IMR-90 (cell line): ENCODE data around the gene COX6A2. TPM values are rescaled to one million over a fixed set of nuclear protein-coding genes. Genes with fewer than 3 reads are reported as not detected.

Source experiments
- ATAC-seq: fragments of 200-7000 bp; cut with Tn5 transposase; 2 replicates; pipeline ENCODE4 v1.9.1; 2020; ENCODE audit warnings: low read depth, mild to moderate bottlenecking, moderate library complexity
- BruUV-seq: library from RNA; stranded (reverse); fragments of 400-500 nt; replicated peaks from 2 replicates; lab custom pipeline; 2021; lab: Mats Ljungman, UMichigan
- CTCF ChIA-PET: fragments of 300-600 bp; formaldehyde crosslinking; extraction: SDS; loops from one replicate; lab custom pipeline; 2021; ENCODE audit warnings: antibody characterized with exemption; lab: Yijun Ruan, JAX
- POLR2A ChIA-PET: fragments of 300-600 bp; sonication (Branson Sonifier 250); formaldehyde crosslinking; loops from one replicate; lab custom pipeline; 2022; ENCODE audit warnings: antibody characterized with exemption; ENCODE audit not compliant: unreplicated experiment; lab: Charles Lee
- DNase-seq: peaks from one replicate; pipeline ENCODE4 v3.0.0; 2013
- H2AFZ ChIP-seq: replicated peaks from 2 replicates; pipeline ENCODE3; 2013; ENCODE audit warnings: low read length, mild to moderate bottlenecking; ENCODE audit not compliant: poor library complexity
- H2AK5ac ChIP-seq: 2 replicates; pipeline ENCODE4 v1.6.1; 2013; ENCODE audit warnings: low read depth, low read length, inconsistent platforms
- H2AK9ac ChIP-seq: replicated peaks from 2 replicates; pipeline ENCODE3; 2013; ENCODE audit warnings: mild to moderate bottlenecking, low read depth, low read length, moderate library complexity; ENCODE audit not compliant: poor library complexity
- H2BK120ac ChIP-seq: 2 replicates; pipeline ENCODE4 v1.6.1; 2013; ENCODE audit warnings: low read depth, low read length, inconsistent platforms
- H2BK15ac ChIP-seq: 3 replicates; pipeline ENCODE4 v1.6.1; 2013; ENCODE audit warnings: low read depth, low read length, inconsistent platforms
- H2BK20ac ChIP-seq: 2 replicates; pipeline ENCODE4 v1.6.1; 2013; ENCODE audit warnings: low read depth, mild to moderate bottlenecking, inconsistent platforms, low read length, moderate library complexity
- H2BK5ac ChIP-seq: 2 replicates; pipeline ENCODE4 v1.6.1; 2013; ENCODE audit warnings: mild to moderate bottlenecking, low read depth, low read length, inconsistent platforms; ENCODE audit not compliant: poor library complexity, severe bottlenecking
- H3K14ac ChIP-seq: replicated peaks from 2 replicates; pipeline ENCODE4 v1.6.1; 2013; ENCODE audit warnings: low read depth, low read length, inconsistent platforms
- H3K18ac ChIP-seq: 2 replicates; pipeline ENCODE4 v1.6.1; 2013; ENCODE audit warnings: low read depth, low read length, control low read depth
- H3K23ac ChIP-seq: 2 replicates; pipeline ENCODE4 v1.6.1; 2013; ENCODE audit warnings: low read depth, low read length, inconsistent platforms
- H3K27ac ChIP-seq: 2 replicates; pipeline ENCODE4 v1.5.1; 2013; ENCODE audit warnings: mild to moderate bottlenecking, control low read depth, low read length; ENCODE audit not compliant: insufficient read depth
- H3K27me3 ChIP-seq: 2 replicates; pipeline ENCODE4 v1.6.1; 2013; ENCODE audit warnings: low read length; ENCODE audit not compliant: control insufficient read depth, insufficient read depth
- H3K36me3 ChIP-seq: 2 replicates; pipeline ENCODE4 v1.6.1; 2013; ENCODE audit warnings: low read length, mixed read lengths; ENCODE audit not compliant: control insufficient read depth, insufficient read depth
- H3K4ac ChIP-seq: 2 replicates; pipeline ENCODE4 v1.6.1; 2013; ENCODE audit warnings: low read depth, low read length, inconsistent platforms
- H3K4me1 ChIP-seq: 2 replicates; pipeline ENCODE4 v1.6.1; 2013; ENCODE audit warnings: low read length, mixed read lengths; ENCODE audit not compliant: control insufficient read depth, insufficient read depth
- H3K4me2 ChIP-seq: 2 replicates; pipeline ENCODE4 v1.6.1; 2013; ENCODE audit warnings: low read depth, mild to moderate bottlenecking, control low read depth, low read length, moderate library complexity
- H3K4me3 ChIP-seq: 2 replicates; pipeline ENCODE4 v1.5.1; 2013; ENCODE audit warnings: low read depth, mild to moderate bottlenecking, control low read depth, low read length, moderate library complexity; ENCODE audit not compliant: insufficient read depth
- H3K56ac ChIP-seq: 2 replicates; pipeline ENCODE4 v1.6.1; 2013; ENCODE audit warnings: low read length, inconsistent platforms; ENCODE audit not compliant: insufficient read depth; ENCODE audit errors: extremely low read depth
- H3K79me1 ChIP-seq, 2 experiments: 2 replicates each; pipeline ENCODE4 v1.6.1; 2013; ENCODE audit warnings: low read length in 2 of 2, inconsistent platforms in 1 of 2, low read depth in 1 of 2
- H3K9ac ChIP-seq: 2 replicates; pipeline ENCODE4 v1.6.1; 2013; ENCODE audit warnings: low read depth, low read length, control low read depth
- H3K9me1 ChIP-seq: 2 replicates; pipeline ENCODE4 v1.6.1; 2013; ENCODE audit warnings: low read length, inconsistent platforms; ENCODE audit not compliant: insufficient read depth
- H3K9me3 ChIP-seq: 2 replicates; pipeline ENCODE4 v1.6.1; 2013; ENCODE audit warnings: low read length; ENCODE audit not compliant: control insufficient read depth, insufficient read depth
- H4K20me1 ChIP-seq: 2 replicates; pipeline ENCODE4 v1.6.1; 2013; ENCODE audit warnings: low read length, inconsistent platforms; ENCODE audit not compliant: insufficient read depth
- H4K5ac ChIP-seq: 2 replicates; pipeline ENCODE4 v1.6.1; 2013; ENCODE audit warnings: mild to moderate bottlenecking, low read depth, low read length, control low read depth
- H4K8ac ChIP-seq, 2 experiments: 2 replicates each; pipeline ENCODE4 v1.6.1; 2013; ENCODE audit warnings: low read depth in 2 of 2, low read length in 2 of 2, control low read depth in 1 of 2, inconsistent platforms in 1 of 2
- H4K91ac ChIP-seq: 2 replicates; pipeline ENCODE4 v1.6.1; 2013; ENCODE audit warnings: low read depth, low read length, inconsistent platforms; ENCODE audit not compliant: insufficient read depth
- BHLHE40 ChIP-seq: fragments of 150-350 bp; IDR thresholded peaks from 2 replicates; pipeline ENCODE4 v1.6.1; 2016; ENCODE audit warnings: mild to moderate bottlenecking, low read depth, low read length
- CEBPB ChIP-seq: IDR thresholded peaks from 2 replicates; pipeline ENCODE4 v1.6.1; 2012; ENCODE audit warnings: low read depth, low read length, improper control_type of control experiment
- CHD1 ChIP-seq: IDR thresholded peaks from 2 replicates; pipeline ENCODE4 v1.6.1; 2012; ENCODE audit warnings: low read depth, low read length, improper control_type of control experiment
- FOS ChIP-seq: fragments of 150-350 bp; IDR thresholded peaks from 2 replicates; pipeline ENCODE4 v1.6.1; 2016; ENCODE audit warnings: low read depth, low read length
- MAZ ChIP-seq: IDR thresholded peaks from 2 replicates; pipeline ENCODE4 v1.6.1; 2012; ENCODE audit warnings: low read depth, mild to moderate bottlenecking, low read length, improper control_type of control experiment, moderate library complexity, borderline replicate concordance
- NFE2L2 ChIP-seq: fragments of 150-350 bp; IDR thresholded peaks from 2 replicates; pipeline ENCODE4 v1.6.1; 2016; ENCODE audit warnings: low read depth, mild to moderate bottlenecking, low read length
- POLR2A ChIP-seq: IDR thresholded peaks from 2 replicates; pipeline ENCODE4 v1.6.1; 2012; ENCODE audit warnings: mild to moderate bottlenecking, low read depth, low read length
- RAD21 ChIP-seq: IDR thresholded peaks from 2 replicates; pipeline ENCODE4 v1.6.1; 2012; ENCODE audit warnings: low read length, improper control_type of control experiment
- RCOR1 ChIP-seq: IDR thresholded peaks from 2 replicates; pipeline ENCODE4 v1.6.1; 2012; ENCODE audit warnings: mild to moderate bottlenecking, low read length, improper control_type of control experiment; ENCODE audit not compliant: insufficient replicate concordance
- RFX5 ChIP-seq: IDR thresholded peaks from 2 replicates; pipeline ENCODE4 v1.8.0; 2012; ENCODE audit warnings: low read depth, mild to moderate bottlenecking, low read length, moderate library complexity
- SMC3 ChIP-seq: fragments of 150-350 bp; IDR thresholded peaks from 2 replicates; pipeline ENCODE4 v1.6.1; 2016; ENCODE audit warnings: low read depth, mild to moderate bottlenecking, antibody characterized with exemption, low read length, moderate library complexity
- WGBS, 2 experiments: methylation state at CpG; one replicate each; pipeline versions ENCODE4 v1.1.5 to v1.1.7; 2013; ENCODE audit warnings: missing lambda C conversion rate in 2 of 2; ENCODE audit not compliant: insufficient read length in 1 of 2; ENCODE audit errors: extremely low coverage in 2 of 2; 5-methylcytosine and 5-hydroxymethylcytosine counted together
- dilution Hi-C: fragments of 300-500 bp; cut with HindIII; formaldehyde crosslinking; loops from one replicate; pipeline ENCODE4 v1.14.3; 2018; ENCODE audit warnings: low sequenced_read_pairs; ENCODE audit not compliant: unreplicated experiment
- in situ Hi-C: fragments of 300-500 bp; cut with MboI; formaldehyde crosslinking; loops from 3 replicates; pipeline ENCODE4 v1.14.3; 2019; ENCODE audit warnings: low sequenced_read_pairs, inconsistent platforms, mixed read lengths
- intact Hi-C: fragments of 100-400 bp; cut with micrococcal nuclease; formaldehyde crosslinking; loops from 2 replicates; pipeline ENCODE4 v1.10.0; 2022
- polyA plus RNA-seq, 3 experiments: library from polyadenylated mRNA; depleted of rRNA; stranded (reverse); fragments of >200 nt; gene quantifications; 2 replicates each; pipeline ENCODE4 v1.2.3, GENCODE V29; 2012; ENCODE audit warnings: low replicate concordance in 1 of 3
- total RNA-seq: library from RNA; depleted of rRNA; stranded (reverse); fragments of >200 nt; gene quantifications from 2 replicates; pipeline ENCODE4 v1.2.3, GENCODE V29; 2012
- TF ChIP-seq, protein P1 (sequence below): conservative IDR thresholded peaks from 2 replicates; pipeline ENCODE4 v1.5.1; 2012; ENCODE audit warnings: mild to moderate bottlenecking, low read depth, low read length, improper control_type of control experiment
- TF ChIP-seq, protein P2 (sequence below): fragments of 150-350 bp; IDR thresholded peaks from 2 replicates; pipeline ENCODE4 v1.6.1; 2016; ENCODE audit warnings: low read depth, mild to moderate bottlenecking, low read length, moderate library complexity, borderline replicate concordance
- TF ChIP-seq, protein P3 (sequence below): fragments of 150-350 bp; IDR thresholded peaks from 2 replicates; pipeline ENCODE4 v1.6.1; 2017; ENCODE audit warnings: mild to moderate bottlenecking, antibody characterized with exemption, low read length, low read depth

Gene COX6A2
- total and polyA plus RNA-seq, 2 of the 4 experiments (the other 2 are of a cell fraction), result not detected

DNA sequence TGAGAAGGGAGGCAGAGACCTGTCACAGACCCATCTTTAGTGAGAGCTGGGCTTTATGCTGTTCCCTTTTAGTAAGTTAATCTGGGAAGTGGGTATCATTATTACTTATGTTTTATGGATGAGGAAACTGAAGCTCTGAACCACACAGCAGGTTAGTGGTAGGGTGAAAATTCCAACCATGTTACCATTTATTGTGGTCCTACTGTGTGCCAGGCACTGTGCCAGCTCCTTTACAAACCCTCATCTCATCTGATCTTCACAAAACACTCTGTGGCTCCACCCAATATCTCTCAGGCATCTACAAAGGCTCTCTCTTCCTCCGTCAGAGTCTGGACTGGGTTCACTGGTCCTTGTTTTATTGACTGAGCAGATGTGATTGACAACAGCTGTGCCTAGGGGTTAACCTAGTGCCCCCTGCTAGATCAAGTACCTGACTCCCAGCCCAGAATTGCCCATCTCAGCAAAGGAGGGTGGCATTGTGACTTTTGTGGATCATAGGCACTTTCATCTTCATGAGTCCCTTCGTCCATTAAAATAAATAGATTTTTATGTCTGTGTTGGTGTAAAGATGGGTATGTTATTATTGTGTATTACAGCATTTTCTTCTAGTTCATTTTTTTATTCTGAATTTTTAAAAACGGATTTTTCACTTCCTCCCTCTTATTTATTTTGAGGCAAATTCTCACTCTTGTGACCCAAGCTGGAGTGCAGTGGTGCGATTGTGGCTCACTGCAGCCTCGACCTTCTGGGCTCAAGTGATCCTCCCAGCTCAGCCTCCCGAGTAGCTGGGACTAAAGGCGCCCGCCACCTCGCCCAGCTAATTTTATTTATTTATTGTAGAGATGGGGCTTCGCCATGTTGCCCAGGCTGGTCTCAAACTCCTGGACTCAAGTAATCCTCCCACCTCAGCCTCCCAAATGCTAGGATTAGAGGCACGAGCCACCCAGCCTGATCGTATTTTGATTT lies 46.9 kb upstream of the COX6A2 start:
- Histone ChIP-seq H3K18ac (no peak overlapping the region), H3K23ac (no peak overlapping the region), H3K4me2 (no peak overlapping the region), H4K5ac (no peak overlapping the region), H3K27ac (no peak overlapping the region), H3K56ac (no peak overlapping the region), H2BK20ac (no peak overlapping the region), H2AFZ (no peak overlapping the region), H2BK5ac (no peak overlapping the region), H3K79me1 (peaks cover 22 to 73% of the 10 kb centered on the region in 2 experiments; a peak in 3 of 4 replicates), H3K4me1 (peaks cover 13% of the 10 kb centered on the region), H3K4me3 (no peak overlapping the region), H3K4ac (no peak overlapping the region), H3K9ac (no peak overlapping the region), H3K14ac (no peak overlapping the region), H2BK15ac (no peak overlapping the region), H4K91ac (no peak overlapping the region), H4K20me1 (peaks cover 66% of the 10 kb centered on the region), H3K9me1 (peaks cover 21% of the 10 kb centered on the region; the same call in 1 of the 2 replicates), H2BK120ac (no peak overlapping the region), H4K8ac (no peak overlapping the region), H2AK9ac (no peak overlapping the region), H3K9me3 (no peaks in the 10 kb centered on the region), H2AK5ac (no peak overlapping the region), H3K27me3 (no peaks in the 10 kb centered on the region), H3K36me3 (peaks cover 56% of the 10 kb centered on the region)
- BruUV-seq, result no TSS peak
- ATAC-seq, result no peak
- no CpG with 5 or more reads among the region's 12 CpGs for WGBS, 2 experiments
- POLR2A ChIA-PET, result interaction anchor here (0.6 kb wide), 1 partner anchor 31 kb away, joined by 7 read pairs; no protein-coding TSS in a partner anchor
- intact Hi-C loops (no loop called here), in situ Hi-C loops (loop anchor here (25.0 kb wide), 1 partner anchor 387 kb away; the partner anchor contains the start of gene ZNF267), dilution Hi-C loops (no loop called here)
- DNase-seq, result no peak
- CTCF ChIA-PET, result no interaction called here
- TF ChIP-seq POLR2A (no peak), BHLHE40 (no peak), FOS (no peak), NFE2L2 (no peak), MAZ (no peak), CEBPB (no peak), RFX5 (no peak), SMC3 (no peak), RAD21 (no peak), RCOR1 (no peak), CHD1 (no peak)
- TF ChIP-seq, protein P1, sequence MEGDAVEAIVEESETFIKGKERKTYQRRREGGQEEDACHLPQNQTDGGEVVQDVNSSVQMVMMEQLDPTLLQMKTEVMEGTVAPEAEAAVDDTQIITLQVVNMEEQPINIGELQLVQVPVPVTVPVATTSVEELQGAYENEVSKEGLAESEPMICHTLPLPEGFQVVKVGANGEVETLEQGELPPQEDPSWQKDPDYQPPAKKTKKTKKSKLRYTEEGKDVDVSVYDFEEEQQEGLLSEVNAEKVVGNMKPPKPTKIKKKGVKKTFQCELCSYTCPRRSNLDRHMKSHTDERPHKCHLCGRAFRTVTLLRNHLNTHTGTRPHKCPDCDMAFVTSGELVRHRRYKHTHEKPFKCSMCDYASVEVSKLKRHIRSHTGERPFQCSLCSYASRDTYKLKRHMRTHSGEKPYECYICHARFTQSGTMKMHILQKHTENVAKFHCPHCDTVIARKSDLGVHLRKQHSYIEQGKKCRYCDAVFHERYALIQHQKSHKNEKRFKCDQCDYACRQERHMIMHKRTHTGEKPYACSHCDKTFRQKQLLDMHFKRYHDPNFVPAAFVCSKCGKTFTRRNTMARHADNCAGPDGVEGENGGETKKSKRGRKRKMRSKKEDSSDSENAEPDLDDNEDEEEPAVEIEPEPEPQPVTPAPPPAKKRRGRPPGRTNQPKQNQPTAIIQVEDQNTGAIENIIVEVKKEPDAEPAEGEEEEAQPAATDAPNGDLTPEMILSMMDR, result no peak
- TF ChIP-seq, protein P2, sequence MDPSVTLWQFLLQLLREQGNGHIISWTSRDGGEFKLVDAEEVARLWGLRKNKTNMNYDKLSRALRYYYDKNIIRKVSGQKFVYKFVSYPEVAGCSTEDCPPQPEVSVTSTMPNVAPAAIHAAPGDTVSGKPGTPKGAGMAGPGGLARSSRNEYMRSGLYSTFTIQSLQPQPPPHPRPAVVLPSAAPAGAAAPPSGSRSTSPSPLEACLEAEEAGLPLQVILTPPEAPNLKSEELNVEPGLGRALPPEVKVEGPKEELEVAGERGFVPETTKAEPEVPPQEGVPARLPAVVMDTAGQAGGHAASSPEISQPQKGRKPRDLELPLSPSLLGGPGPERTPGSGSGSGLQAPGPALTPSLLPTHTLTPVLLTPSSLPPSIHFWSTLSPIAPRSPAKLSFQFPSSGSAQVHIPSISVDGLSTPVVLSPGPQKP, result no peak
- TF ChIP-seq, protein P3, sequence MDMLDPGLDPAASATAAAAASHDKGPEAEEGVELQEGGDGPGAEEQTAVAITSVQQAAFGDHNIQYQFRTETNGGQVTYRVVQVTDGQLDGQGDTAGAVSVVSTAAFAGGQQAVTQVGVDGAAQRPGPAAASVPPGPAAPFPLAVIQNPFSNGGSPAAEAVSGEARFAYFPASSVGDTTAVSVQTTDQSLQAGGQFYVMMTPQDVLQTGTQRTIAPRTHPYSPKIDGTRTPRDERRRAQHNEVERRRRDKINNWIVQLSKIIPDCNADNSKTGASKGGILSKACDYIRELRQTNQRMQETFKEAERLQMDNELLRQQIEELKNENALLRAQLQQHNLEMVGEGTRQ, result no peak
